ENCODE data around the gene NTN5.
"Not testable (repeated sequence)": the region's sequence is repeated elsewhere in the genome, so short reads cannot be mapped to it uniquely, and the experiment has no call there.

Gene NTN5

GRCh38 chr19:48672994-48673393 lies at the start of gene NTN5:
Gene NTN5, minus strand, starts transcription at chr19:48673017. Its CDS starts 2,031 bp downstream, at chr19:48670986.
- no peak for DNase-seq (ENCODE audit: low spot score)

GRCh38 chr19:48722196-48722708 lies 49.4 kb upstream of the NTN5 start:
- no peak for DNase-seq (ENCODE audit: low spot score)

- peak; percentile 99 for DNase-seq (ENCODE audit: low spot score)
Measured at GRCh38 chr19:48720613-48721296, 47.9 kb upstream of the NTN5 start.

- DNase-seq (ENCODE audit: low spot score): no peak
Measured at GRCh38 chr19:48720251-48720612, 47.4 kb upstream of the NTN5 start.

GRCh38 chr19:48719263-48720171 lies 46.7 kb upstream of the NTN5 start, which contains the start of gene MAMSTR:
Gene MAMSTR, minus strand, starts transcription at chr19:48719725. Its CDS starts 694 bp downstream, at chr19:48719031.
- DNase-seq (ENCODE audit: low spot score): no peak

GRCh38 chr19:48718711-48719231 lies 46.0 kb upstream of the NTN5 start:
- DNase-seq (ENCODE audit: low spot score): no peak

- DNase-seq (ENCODE audit: low spot score): not testable (repeated sequence)
Measured at GRCh38 chr19:48718106-48718505, 45.3 kb upstream of the NTN5 start.

- no peak for DNase-seq (ENCODE audit: low spot score)
Measured at GRCh38 chr19:48716562-48717291, 43.9 kb upstream of the NTN5 start.

- DNase-seq (ENCODE audit: low spot score): no peak
Measured at GRCh38 chr19:48715681-48716171, 42.9 kb upstream of the NTN5 start.

- no peak for DNase-seq (ENCODE audit: low spot score)
Measured at GRCh38 chr19:48714759-48715675, 42.2 kb upstream of the NTN5 start.

- DNase-seq (ENCODE audit: low spot score): peak; percentile 100
Measured at GRCh38 chr19:48713864-48714755, 41.3 kb upstream of the NTN5 start.

- no peak for DNase-seq (ENCODE audit: low spot score)
Measured at GRCh38 chr19:48713041-48713863, 40.4 kb upstream of the NTN5 start.

GRCh38 chr19:48711106-48711662 lies 38.4 kb upstream of the NTN5 start:
- DNase-seq (ENCODE audit: low spot score): no peak

GRCh38 chr19:48708471-48708870 lies 35.7 kb upstream of the NTN5 start:
- DNase-seq (ENCODE audit: low spot score): no peak

GRCh38 chr19:48705431-48705830 lies 32.6 kb upstream of the NTN5 start:
- DNase-seq (ENCODE audit: low spot score): no peak

GRCh38 chr19:48703316-48703715 lies 30.5 kb upstream of the NTN5 start:
- DNase-seq (ENCODE audit: low spot score): no peak

- no peak for DNase-seq (ENCODE audit: low spot score)
Measured at GRCh38 chr19:48702701-48703100, 29.9 kb upstream of the NTN5 start.

- DNase-seq (ENCODE audit: low spot score): peak; percentile 71
Measured at GRCh38 chr19:48698046-48698445, 25.2 kb upstream of the NTN5 start.

Measured in kidney tubule cell (primary cell).